Raji (cell line): ENCODE data around the gene DDX54.
A peak's percentile ranks its signal among the peaks of the same experiment; 100 is the strongest.

ENCODE experiments used
- POLR2A ChIP-seq: IDR thresholded peaks from 2 replicates; pipeline ENCODE4 v1.6.1; 2011; ENCODE audit warnings: low read depth, low read length, control low read depth; ENCODE audit not compliant: insufficient read depth

DDX54 gene

DNA sequence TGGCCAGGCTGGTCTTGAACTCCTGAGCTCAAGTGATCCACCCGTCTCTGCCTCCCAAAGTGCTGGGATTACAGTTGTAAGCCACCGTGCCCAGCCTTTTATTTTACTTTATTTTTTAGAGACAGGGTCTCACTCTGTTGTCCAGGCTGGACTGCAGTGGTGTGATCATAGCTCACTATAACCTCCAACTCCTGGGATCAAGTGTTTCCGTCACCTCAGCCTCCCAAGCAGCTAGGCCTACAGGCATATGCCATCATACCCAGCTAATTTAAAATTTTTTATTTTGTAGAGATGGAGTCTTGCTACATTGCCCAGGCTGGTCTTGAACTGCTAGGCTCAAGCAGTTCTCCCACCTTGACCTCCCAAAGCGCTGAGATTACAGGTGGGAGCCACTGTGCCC is 39.7 kb upstream of the DDX54 start:
- TF ChIP-seq POLR2A, result no peak

GRCh38 chr12:113222730-113223531 is 37.7 kb upstream of the DDX54 start:
- peak; percentile 63 for TF ChIP-seq POLR2A

DNA sequence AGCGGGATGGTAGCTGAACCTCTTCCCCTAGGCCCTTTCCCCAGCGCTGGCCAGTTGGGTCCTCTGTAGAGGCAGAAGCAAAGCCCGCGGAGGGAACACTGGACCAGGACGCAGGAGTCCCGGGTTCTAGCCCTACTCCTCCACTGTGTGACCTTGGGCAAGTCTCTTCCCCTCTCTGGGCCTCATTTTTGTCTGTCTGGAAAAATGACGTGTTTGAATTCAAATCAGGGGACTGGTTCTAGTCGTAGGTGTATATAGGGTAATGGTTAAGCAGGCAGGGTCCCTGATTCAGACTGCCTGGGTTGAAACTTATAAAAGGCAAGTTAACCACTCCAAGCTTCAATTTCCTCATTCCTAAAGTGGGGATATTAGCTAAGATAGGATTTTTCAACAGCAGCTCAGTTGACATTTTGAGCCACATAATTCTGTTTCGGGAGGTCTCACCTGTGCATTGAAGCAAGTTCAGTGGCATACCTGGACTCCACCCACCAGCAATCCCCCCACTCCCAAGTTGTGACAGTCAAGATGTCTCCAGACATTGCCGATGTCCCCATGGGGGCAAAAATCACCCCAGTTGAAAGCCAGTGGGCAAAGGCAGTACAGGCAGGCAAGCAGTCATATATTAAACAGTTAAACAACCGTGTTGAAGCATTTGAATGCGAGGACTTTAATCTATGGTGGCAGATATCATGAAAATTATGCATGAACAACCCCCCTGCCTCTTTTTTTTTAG is 36.9 kb upstream of the DDX54 start:
- TF ChIP-seq POLR2A, result peak; percentile 44; the same call in 1 of the 2 replicates

DNA sequence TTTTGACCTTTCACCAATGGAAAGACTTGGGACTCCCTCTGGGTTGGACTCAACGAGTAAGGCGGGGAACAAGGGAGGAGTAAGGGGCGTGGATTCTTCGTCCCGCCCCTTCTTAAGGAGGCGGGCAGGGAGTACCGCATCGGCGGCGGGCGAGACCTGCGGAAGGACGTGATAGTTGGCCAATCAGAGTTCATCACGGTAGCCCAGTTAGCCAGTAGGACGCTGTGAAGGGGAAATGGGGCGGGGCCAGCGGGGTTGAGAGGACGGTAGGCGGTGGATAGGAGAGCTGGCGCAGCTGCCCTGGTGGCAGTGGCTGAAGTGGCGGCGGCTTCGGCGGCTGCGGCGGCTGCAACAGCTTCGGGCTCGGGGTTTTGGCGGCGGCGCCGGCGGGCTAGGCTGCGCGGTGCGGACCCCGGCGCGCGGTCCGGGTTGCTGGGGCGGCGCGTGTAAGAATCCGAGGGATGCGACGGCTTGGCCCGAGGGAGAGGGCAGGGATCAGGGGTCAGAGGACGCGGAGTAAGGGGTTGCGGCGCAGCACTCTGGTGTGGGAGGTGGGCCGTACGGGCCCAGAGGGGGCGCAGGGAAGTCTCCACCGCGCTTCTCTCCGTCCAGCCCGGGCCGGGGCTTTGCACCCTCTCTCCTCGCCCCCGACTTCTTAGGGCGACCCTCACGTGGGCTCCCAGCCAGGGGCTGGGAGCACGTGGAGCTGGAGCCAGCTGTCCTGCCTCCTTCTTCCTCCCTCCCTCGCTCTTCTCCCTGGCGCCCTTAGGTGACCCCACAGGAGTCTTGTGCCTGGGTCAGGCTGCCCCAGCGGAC is 36.1 kb upstream of the DDX54 start, which contains the start of gene TPCN1:
TSS of gene TPCN1 (plus strand) at position 284 of the 816 bp plus-strand sequence. CDS start 5,389 bp downstream, outside the sequence.
- TF ChIP-seq POLR2A, result peak; percentile 93

GRCh38 chr12:113220593-113221180 is 35.4 kb upstream of the DDX54 start:
- TF ChIP-seq POLR2A, result no peak; the same call in none of the 2 replicates

DNA sequence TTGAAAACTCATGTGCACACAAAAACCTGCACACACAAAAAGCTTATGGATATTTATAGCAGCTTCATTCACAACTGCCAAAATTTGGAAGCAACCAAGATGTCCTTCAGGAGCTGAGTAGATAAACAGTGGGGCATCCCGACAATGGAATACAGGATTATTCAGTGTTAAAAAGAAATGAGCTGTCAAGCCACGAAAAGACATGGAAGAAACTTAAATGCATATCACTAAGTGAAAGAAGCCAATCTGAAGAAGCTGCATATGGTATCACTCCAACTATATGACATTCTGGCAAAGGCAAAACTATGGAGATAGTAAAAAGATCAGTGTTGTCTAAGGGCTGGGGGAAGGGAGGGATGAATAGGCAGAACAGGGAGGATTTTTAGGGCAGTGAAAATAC is 30.7 kb upstream of the DDX54 start:
- no peak for TF ChIP-seq POLR2A

DNA sequence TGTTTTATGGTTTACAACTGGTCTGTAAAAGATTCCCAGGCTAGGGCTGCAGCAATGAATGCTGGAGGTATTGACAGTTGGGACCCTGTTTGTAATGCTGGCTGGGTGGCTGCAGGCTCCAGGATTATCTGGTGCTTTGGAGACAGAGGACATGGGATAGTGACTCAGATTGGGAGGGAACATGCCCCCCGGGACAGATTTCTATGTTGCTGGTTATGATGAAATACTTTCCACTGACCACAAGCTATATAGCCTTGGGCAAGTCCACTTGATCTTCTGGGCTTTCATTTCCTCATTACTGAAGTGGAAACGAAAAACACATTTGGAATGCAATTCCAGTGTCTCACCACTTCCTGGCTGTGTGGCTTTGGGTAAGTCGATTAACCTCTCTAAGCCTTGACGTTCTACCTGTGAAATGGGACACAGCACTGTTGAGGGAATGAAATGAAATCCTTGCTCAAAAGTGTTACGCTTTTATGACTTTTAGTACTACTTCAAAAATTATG is 29.7 kb upstream of the DDX54 start:
- TF ChIP-seq POLR2A, result no peak

DNA sequence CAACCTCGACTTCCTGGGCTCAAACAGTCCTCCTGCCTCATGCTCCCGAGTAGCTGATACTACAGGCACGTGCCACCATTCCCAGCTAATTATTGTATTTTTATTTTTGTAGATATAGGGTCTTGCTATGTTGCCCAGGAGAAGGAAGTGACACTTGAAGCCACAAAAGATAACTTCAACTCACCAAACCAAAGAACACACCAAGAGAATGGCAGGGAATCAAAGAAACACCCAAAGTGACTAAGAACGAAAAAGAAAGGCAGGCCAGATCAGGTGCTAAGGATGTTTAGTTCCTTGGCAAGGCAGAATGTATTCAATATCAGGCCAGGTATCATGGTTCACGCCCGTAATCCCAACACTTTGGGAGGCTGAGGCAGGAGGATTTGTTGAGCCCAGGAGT is 25.9 kb upstream of the DDX54 start:
- TF ChIP-seq POLR2A, result no peak

- peak; percentile 78 for TF ChIP-seq POLR2A
Observed at GRCh38 chr12:113208041-113208934, 23.0 kb upstream of the DDX54 start.

- peak; percentile 59 for TF ChIP-seq POLR2A
Observed at GRCh38 chr12:113207613-113208040, 22.3 kb upstream of the DDX54 start.

- no peak for TF ChIP-seq POLR2A
Observed at GRCh38 chr12:113204804-113205203, 19.5 kb upstream of the DDX54 start.

- peak; percentile 47; the same call in 1 of the 2 replicates for TF ChIP-seq POLR2A
Observed at GRCh38 chr12:113203852-113204760, 18.8 kb upstream of the DDX54 start.

DNA sequence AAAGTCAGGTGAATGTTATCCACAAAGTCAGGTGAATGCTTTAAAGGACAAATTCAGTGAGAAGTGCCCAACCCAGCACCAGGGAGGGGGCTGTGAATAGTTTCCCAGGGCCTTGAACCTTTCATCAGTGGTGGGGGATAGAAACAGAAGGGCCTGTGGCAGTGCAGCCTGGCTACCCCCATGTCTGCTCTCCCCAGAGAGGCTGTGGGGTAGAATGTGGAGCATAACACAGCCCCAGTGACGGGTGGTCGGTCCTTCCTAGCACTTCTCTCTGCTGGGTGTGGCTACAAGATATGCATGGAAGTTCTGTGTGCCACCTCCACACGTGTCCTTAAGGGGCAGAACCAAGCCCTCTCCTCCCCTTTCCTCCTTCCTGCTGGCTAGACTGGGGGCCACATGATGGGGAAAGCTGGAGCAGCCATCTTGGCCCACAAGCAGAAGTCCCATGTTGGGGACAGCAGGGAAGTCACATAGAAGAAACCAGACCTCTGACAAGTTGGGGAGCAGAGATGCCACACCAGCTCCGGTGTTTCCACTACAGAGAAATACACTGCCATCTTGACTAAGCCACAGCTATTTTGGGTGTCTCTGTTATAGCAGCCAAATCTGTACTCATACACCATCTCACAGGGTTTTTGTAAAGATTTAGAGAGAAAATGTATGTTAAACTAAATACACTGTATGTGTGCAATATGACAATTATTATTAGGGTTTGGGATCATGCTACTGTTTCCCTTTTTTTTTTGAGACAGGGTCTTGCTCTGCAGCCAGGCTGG is 17.2 kb upstream of the DDX54 start:
- TF ChIP-seq POLR2A, result no peak
